CD4-positive, alpha-beta T cell treated with Interleukin-15 for 4 hours (primary cell): ENCODE measurements around the gene LGI2.
"Not testable (repeated sequence)": the region's sequence is repeated elsewhere in the genome, so short reads cannot be mapped to it uniquely, and the experiment has no call there.

Source experiments
- DNase-seq: peaks from one replicate; pipeline ENCODE4 v3.0.0-alpha.2; 2020; ENCODE audit warnings: low spot score

The LGI2 gene

GRCh38 chr4:25030277-25031076 lies at the start of gene LGI2:
TSS of gene LGI2 (minus strand) at chr4:25030946. CDS start at chr4:25030693, 253 bp downstream.
- no peak for DNase-seq

GRCh38 chr4:25078523-25078922 lies 47.8 kb upstream of the LGI2 start:
- DNase-seq = no peak

- no peak for DNase-seq
Observed at GRCh38 chr4:25076625-25077398, 46.1 kb upstream of the LGI2 start.

GRCh38 chr4:25075851-25076250 lies 45.1 kb upstream of the LGI2 start:
- DNase-seq = no peak

GRCh38 chr4:25075129-25075528 lies 44.4 kb upstream of the LGI2 start:
- DNase-seq = no peak

- DNase-seq = no peak
Observed at GRCh38 chr4:25070545-25070944, 39.8 kb upstream of the LGI2 start.

- DNase-seq = no peak
Observed at GRCh38 chr4:25069014-25069413, 38.3 kb upstream of the LGI2 start.

GRCh38 chr4:25068386-25068785 lies 37.6 kb upstream of the LGI2 start:
- DNase-seq = no peak

GRCh38 chr4:25065932-25066590 lies 35.3 kb upstream of the LGI2 start:
- no peak for DNase-seq

GRCh38 chr4:25065431-25065858 lies 34.7 kb upstream of the LGI2 start:
- no peak for DNase-seq

- DNase-seq = not testable (repeated sequence)
Observed at GRCh38 chr4:25064447-25064846, 33.7 kb upstream of the LGI2 start.

- no peak for DNase-seq
Observed at GRCh38 chr4:25063116-25063515, 32.4 kb upstream of the LGI2 start.

GRCh38 chr4:25062098-25062497 lies 31.4 kb upstream of the LGI2 start:
- no peak for DNase-seq

- DNase-seq = no peak
Observed at GRCh38 chr4:25061602-25062001, 30.9 kb upstream of the LGI2 start.

- no peak for DNase-seq
Observed at GRCh38 chr4:25060963-25061340, 30.2 kb upstream of the LGI2 start.

GRCh38 chr4:25060241-25060962 lies 29.7 kb upstream of the LGI2 start:
- no peak for DNase-seq

GRCh38 chr4:25059791-25060190 lies 29.0 kb upstream of the LGI2 start:
- DNase-seq = no peak

- no peak for DNase-seq
Observed at GRCh38 chr4:25058796-25059195, 28.1 kb upstream of the LGI2 start.

- DNase-seq = no peak
Observed at GRCh38 chr4:25057299-25057698, 26.6 kb upstream of the LGI2 start.

- DNase-seq = not testable (repeated sequence)
Observed at GRCh38 chr4:25052037-25052436, 21.3 kb upstream of the LGI2 start.

GRCh38 chr4:25051534-25051933 lies 20.8 kb upstream of the LGI2 start:
- DNase-seq = no peak
